GM15510 (cell line): Measurements from ENCODE around the gene GMDS.

ENCODE experiments used
- POLR2A ChIP-seq: IDR thresholded peaks from 3 replicates; pipeline ENCODE4 v1.6.1; 2011; ENCODE audit warnings: borderline replicate concordance; ENCODE audit not compliant: insufficient read length; ENCODE audit errors: extremely low read depth

GMDS gene

GRCh38 chr6:1792989-1793388 lies 452.4 kb downstream of the GMDS start:
- TF ChIP-seq POLR2A = no peak

DNA sequence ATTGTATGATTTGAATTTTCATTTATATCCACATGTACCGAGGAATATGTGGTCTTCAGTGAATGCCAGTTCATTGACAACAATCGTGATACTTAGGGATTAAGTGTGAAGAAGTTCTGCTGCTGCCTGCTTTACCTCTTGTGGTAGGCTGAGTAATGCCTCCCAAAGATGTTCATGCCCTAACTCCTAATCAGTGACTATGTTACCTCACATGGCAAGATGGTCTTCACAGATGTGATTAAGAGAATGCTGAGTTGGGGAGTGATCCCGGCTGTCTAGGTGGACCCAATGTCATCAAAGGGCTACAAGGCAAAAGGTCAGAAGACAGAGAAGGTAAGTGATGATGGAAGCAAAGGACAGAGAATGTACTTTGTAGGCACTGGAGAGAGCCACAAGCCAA lies 454.7 kb downstream of the GMDS start:
- no peak for TF ChIP-seq POLR2A

DNA sequence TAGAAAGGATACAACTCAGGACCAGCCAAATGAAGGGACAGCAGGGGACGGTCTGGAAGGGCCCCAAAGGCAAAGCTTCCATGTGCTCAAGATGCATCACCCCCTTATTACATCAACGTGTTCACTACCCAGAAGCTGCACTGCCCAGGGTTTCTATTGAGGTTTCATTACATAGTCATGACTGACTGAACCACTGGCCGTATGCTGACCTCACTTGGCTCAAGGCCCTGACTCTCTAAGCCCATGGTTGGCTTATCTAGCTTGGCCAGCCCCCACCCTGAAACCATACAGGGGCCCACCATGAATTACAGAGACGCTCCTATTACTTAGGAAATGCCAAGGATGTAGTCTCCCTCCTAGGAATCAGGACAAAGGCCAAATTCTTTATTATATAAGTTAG lies 456.3 kb downstream of the GMDS start:
- no peak for TF ChIP-seq POLR2A

- no peak for TF ChIP-seq POLR2A
Observed at GRCh38 chr6:1787894-1788293, 457.5 kb downstream of the GMDS start.

- TF ChIP-seq POLR2A = no peak
Observed at GRCh38 chr6:1786455-1787453, 458.7 kb downstream of the GMDS start.

GRCh38 chr6:1784422-1784884 lies 461.0 kb downstream of the GMDS start:
- TF ChIP-seq POLR2A = no peak

DNA sequence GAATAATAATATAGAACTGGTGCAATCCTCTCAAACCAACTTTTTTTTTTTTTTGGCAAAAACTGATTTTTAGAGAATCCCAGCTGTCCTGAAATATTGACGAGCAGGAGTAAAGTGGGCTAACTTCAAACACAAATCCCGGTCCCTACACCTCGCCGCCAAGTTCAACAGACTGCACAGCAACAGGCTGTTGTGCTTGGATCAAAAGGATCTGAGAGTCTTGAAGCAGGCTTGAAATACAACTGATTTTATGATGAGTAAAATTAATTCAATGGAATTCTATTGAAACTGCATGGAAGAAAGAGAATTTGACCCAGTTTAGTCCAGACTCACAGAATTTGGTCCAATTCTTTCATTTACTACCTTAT lies 463.6 kb downstream of the GMDS start:
- no peak for TF ChIP-seq POLR2A

GRCh38 chr6:1781152-1781816 lies 464.1 kb downstream of the GMDS start:
- TF ChIP-seq POLR2A = no peak

DNA sequence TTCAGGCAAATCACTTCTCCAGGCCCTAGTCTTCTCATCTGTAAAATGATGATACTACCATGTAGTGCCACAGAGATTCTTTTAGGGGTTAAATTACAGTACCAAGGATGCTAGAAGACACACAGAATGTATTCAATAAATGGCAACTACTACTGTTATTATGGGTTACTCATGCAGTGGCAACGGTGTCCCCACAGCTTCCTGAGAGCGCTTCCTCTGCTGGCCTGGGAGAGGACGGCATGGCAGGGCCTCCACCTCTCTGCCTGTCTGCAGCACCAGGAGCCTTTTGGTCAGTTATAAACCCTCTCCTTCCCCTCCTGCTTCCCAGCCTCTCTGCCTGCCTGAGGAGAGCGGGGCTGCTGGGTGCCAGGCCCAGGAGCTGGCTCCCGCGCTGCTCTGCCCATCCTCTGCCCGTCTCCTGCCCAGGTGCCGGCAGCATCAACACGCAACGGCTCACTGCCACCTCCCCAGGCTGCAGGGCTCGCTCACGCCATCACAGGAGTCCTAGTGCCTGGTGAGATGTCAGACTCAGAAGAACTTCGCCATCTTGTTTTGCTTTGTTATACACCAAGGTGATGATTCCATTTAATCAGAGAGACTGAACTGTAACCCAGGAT lies 465.0 kb downstream of the GMDS start:
- no peak for TF ChIP-seq POLR2A

DNA sequence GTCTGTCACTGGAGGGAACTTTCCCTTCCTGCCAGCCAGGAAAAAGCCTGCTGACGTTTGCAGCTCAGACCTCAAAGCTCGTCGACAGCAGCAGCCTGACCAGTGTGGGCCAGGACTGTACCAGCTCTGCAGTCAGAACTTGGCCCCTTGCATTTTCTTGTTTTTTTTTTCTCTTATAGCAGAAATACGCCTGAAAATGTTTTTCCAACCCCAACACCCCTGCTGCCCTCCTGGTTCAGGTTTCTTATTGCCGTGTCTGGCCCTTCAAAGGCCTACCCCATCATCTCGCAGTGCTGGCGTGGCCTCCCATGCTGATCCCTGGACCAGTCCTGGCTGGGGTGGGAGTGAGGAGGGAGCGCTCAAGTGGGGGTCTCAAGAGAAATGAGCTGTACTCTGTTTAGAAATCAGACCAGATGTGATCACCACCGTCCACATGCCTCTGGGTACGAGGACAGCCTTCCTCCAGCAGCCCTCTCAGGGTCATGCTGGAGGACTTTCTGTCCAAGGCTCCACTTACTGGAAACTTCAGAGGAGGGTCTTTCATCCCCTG lies 466.6 kb downstream of the GMDS start:
- TF ChIP-seq POLR2A = no peak

- TF ChIP-seq POLR2A = no peak
Observed at GRCh38 chr6:1777921-1778685, 467.3 kb downstream of the GMDS start.

- TF ChIP-seq POLR2A = no peak
Observed at GRCh38 chr6:1775441-1775840, 470.0 kb downstream of the GMDS start.

GRCh38 chr6:1774226-1774915 lies 471.0 kb downstream of the GMDS start:
- no peak for TF ChIP-seq POLR2A

- no peak for TF ChIP-seq POLR2A
Observed at GRCh38 chr6:1773700-1774099, 471.7 kb downstream of the GMDS start.
